Measurements from ENCODE around the gene CYP26A1.

DNA sequence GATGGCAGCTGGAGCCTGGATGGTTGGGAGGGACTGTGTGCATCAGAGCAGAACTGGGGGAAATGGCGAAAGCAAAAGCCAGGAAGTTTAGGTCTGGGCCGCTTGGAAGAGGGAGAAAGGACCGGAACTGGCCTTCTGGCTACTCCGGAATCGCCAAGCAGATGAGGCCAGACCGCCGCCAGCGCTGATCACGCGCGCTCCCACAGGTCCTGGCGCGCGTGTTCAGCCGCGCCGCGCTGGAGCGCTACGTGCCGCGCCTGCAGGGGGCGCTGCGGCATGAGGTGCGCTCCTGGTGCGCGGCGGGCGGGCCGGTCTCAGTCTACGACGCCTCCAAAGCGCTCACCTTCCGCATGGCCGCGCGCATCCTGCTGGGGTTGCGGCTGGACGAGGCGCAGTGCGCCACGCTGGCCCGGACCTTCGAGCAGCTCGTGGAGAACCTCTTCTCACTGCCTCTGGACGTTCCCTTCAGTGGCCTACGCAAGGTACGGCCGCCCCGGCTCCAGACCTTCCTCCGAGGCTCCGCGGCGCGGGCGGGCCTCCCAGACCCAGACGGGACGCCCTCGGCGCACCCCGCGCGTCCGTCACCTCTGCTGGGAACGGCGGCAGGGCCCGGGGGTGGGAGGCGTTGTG, 11.1 kb upstream of the CYP26A1 start:
- TF ChIP-seq EZH2 (IDR thresholded peaks at IDR 0.05; ENCODE audit: insufficient read depth, poor library complexity, severe bottlenecking) (no peak), EZH2phosphoT487 (IDR thresholded peaks at IDR 0.05; ENCODE audit: insufficient read depth, low read depth) (no peak)
